Measurements from ENCODE around the gene KLF16. TPM values are rescaled to one million over a fixed set of nuclear protein-coding genes. Genes with fewer than 3 reads are reported as not detected.

The KLF16 gene
- total and polyA plus RNA-seq, 9 of the 15 experiments (the other 6 are each of a cell fraction or from before 2014, with no cell fraction given), result 0.04 to 60.4 (median 6.8) TPM

DNA sequence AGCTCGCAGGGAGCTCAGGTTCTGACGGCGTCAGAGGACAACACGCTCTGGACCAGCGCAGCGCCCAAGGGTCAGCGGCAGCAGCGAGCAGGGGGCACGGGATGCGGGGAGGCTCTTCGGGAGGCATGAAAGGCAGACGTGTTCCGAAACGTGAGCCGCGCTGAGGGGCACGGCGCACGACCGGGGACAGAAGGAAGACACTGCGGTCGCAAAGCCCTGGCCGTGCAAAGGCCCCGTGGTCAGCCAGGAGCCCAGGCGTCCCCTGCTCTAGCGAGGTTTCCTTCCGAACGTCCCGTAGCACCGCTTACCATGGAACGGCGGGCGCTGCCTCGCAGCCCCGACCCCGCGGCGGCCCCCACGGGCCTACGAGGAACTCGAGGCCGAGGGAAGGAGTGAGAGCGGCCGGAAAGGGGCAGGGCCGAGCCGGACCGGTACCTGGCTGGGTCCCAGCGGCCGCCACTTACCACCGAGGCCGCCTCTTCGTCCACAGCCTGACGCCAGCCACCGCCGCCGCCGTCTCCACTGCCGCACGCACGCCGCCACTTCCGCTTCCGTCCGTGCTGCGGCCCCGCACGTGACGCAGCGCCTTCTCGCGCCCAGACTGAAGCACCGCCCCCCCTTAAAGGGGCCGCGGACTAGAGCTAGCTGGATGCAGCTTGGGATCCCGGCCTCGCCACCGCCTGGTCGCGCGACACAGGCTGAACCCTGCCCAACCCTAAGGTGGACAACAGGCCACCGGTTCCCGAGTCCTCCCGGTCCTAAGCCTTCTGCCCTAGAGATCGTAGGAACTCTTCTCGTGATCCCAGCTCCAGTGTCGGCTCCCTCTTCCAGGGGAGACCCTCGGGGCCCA is 12.5 kb upstream of the KLF16 start (continued):
- TF ChIP-seq, protein P1, sequence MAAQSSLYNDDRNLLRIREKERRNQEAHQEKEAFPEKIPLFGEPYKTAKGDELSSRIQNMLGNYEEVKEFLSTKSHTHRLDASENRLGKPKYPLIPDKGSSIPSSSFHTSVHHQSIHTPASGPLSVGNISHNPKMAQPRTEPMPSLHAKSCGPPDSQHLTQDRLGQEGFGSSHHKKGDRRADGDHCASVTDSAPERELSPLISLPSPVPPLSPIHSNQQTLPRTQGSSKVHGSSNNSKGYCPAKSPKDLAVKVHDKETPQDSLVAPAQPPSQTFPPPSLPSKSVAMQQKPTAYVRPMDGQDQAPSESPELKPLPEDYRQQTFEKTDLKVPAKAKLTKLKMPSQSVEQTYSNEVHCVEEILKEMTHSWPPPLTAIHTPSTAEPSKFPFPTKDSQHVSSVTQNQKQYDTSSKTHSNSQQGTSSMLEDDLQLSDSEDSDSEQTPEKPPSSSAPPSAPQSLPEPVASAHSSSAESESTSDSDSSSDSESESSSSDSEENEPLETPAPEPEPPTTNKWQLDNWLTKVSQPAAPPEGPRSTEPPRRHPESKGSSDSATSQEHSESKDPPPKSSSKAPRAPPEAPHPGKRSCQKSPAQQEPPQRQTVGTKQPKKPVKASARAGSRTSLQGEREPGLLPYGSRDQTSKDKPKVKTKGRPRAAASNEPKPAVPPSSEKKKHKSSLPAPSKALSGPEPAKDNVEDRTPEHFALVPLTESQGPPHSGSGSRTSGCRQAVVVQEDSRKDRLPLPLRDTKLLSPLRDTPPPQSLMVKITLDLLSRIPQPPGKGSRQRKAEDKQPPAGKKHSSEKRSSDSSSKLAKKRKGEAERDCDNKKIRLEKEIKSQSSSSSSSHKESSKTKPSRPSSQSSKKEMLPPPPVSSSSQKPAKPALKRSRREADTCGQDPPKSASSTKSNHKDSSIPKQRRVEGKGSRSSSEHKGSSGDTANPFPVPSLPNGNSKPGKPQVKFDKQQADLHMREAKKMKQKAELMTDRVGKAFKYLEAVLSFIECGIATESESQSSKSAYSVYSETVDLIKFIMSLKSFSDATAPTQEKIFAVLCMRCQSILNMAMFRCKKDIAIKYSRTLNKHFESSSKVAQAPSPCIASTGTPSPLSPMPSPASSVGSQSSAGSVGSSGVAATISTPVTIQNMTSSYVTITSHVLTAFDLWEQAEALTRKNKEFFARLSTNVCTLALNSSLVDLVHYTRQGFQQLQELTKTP (IDR thresholded peaks at IDR 0.05; ENCODE audit: low read depth in 1 of 2, partially characterized antibody in 2 of 2), result no peak
- TF ChIP-seq GTF2E2 (tag; IDR thresholded peaks at IDR 0.05), result no peak
- no peak for TF ChIP-seq BRD4 (IDR thresholded peaks at IDR 0.05)
- TF ChIP-seq HDAC6 (IDR thresholded peaks at IDR 0.05; ENCODE audit: low read depth, low read length), result no peak
- 0 out of 2 replicates have a peak, but pooled peaks have one; percentile 46 for TF ChIP-seq ZNF124 (CRISPR knock-in tag; IDR thresholded peaks at IDR 0.05)
- TF ChIP-seq ZNF347 (CRISPR knock-in tag; IDR thresholded peaks at IDR 0.05; ENCODE audit: low read depth), result no peak
- no peak for TF ChIP-seq MECOM (CRISPR knock-in tag; IDR thresholded peaks at IDR 0.05)
- peak; percentile 98 for TF ChIP-seq ZBTB1 (CRISPR knock-in tag; IDR thresholded peaks at IDR 0.05; ENCODE audit: borderline replicate concordance, low read depth)
- no peak; the same call in 1 of the 2 replicates for TF ChIP-seq GATAD2B (IDR thresholded peaks at IDR 0.05; ENCODE audit: borderline replicate concordance)
- peak; percentile 36; the same call in 1 of the 2 replicates for TF ChIP-seq JUND (IDR thresholded peaks at IDR 0.05; ENCODE audit: borderline replicate concordance, low read depth, low read length)
- TF ChIP-seq JUND (tag; IDR thresholded peaks at IDR 0.05; ENCODE audit: borderline replicate concordance, low read depth, low read length), result no peak; the same call in 2 of the 3 replicates
- TF ChIP-seq, protein P2, sequence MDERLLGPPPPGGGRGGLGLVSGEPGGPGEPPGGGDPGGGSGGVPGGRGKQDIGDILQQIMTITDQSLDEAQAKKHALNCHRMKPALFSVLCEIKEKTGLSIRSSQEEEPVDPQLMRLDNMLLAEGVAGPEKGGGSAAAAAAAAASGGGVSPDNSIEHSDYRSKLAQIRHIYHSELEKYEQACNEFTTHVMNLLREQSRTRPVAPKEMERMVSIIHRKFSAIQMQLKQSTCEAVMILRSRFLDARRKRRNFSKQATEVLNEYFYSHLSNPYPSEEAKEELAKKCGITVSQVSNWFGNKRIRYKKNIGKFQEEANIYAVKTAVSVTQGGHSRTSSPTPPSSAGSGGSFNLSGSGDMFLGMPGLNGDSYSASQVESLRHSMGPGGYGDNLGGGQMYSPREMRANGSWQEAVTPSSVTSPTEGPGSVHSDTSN (CRISPR knock-in tag; IDR thresholded peaks at IDR 0.05; ENCODE audit: low read depth), result no peak
- TF ChIP-seq, protein P2 (tag; conservative IDR thresholded peaks at IDR 0.05; ENCODE audit: low read depth), result no peak
- no peak for TF ChIP-seq ZNF584 (CRISPR knock-in tag; IDR thresholded peaks at IDR 0.05; ENCODE audit: low read depth)
- TF ChIP-seq MIER1 (IDR thresholded peaks at IDR 0.05; ENCODE audit: low read depth), result no peak
- TF ChIP-seq ILF3 (IDR thresholded peaks at IDR 0.05; ENCODE audit: borderline replicate concordance), result no peak; the same call in 1 of the 2 replicates
- no peak for TF ChIP-seq ZKSCAN8 (CRISPR knock-in tag; IDR thresholded peaks at IDR 0.05)
- no peak for TF ChIP-seq PTTG1 (tag; IDR thresholded peaks at IDR 0.05; ENCODE audit: low read depth)
- TF ChIP-seq ZNF184 (CRISPR knock-in tag; IDR thresholded peaks at IDR 0.05), result no peak
- TF ChIP-seq FOXA1 (IDR thresholded peaks at IDR 0.05; ENCODE audit: borderline replicate concordance), result no peak
- TF ChIP-seq POU5F1 (IDR thresholded peaks at IDR 0.05; ENCODE audit: borderline replicate concordance, low read depth, low read length, partially characterized antibody), result no peak
- TF ChIP-seq CHD2 (IDR thresholded peaks at IDR 0.05; ENCODE audit: low read depth, low read length), result peak; percentile 51; the same call in 1 of the 2 replicates
